GM12801 (cell line): ENCODE measurements around the gene YJEFN3.

Source experiments
- TF ChIP-seq, protein P1 (sequence below): IDR thresholded peaks from one replicate; pipeline ENCODE4 v1.5.1; 2011; ENCODE audit warnings: control low read depth; ENCODE audit not compliant: insufficient read length; ENCODE audit errors: extremely low read depth

The YJEFN3 gene

DNA sequence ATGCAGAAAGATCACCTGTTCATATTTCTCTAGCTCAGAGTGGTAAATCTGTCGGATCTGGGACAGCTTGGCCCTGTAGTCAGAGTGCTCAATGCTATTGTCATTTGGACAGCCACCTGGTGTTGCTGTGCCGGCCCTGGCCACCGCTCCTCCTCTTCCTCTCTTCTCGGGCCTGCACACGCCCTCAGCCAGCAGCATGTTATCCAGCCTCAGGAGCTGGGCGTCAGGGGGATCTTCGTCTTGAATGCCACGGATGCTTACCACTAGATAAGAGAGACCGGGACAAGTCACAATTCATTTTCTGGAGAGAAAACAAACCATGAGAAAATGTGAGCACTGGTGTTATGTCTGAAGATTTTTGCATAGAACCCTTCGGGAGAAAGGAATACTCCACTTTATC is 41.9 kb downstream of the YJEFN3 start:
- TF ChIP-seq, protein P1, sequence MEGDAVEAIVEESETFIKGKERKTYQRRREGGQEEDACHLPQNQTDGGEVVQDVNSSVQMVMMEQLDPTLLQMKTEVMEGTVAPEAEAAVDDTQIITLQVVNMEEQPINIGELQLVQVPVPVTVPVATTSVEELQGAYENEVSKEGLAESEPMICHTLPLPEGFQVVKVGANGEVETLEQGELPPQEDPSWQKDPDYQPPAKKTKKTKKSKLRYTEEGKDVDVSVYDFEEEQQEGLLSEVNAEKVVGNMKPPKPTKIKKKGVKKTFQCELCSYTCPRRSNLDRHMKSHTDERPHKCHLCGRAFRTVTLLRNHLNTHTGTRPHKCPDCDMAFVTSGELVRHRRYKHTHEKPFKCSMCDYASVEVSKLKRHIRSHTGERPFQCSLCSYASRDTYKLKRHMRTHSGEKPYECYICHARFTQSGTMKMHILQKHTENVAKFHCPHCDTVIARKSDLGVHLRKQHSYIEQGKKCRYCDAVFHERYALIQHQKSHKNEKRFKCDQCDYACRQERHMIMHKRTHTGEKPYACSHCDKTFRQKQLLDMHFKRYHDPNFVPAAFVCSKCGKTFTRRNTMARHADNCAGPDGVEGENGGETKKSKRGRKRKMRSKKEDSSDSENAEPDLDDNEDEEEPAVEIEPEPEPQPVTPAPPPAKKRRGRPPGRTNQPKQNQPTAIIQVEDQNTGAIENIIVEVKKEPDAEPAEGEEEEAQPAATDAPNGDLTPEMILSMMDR: no peak

- TF ChIP-seq, protein P1: no peak
These were observed 42.5 kb downstream of the YJEFN3 start for GRCh38 chr19:19571071-19571786.

GRCh38 chr19:19575411-19575810 is 46.7 kb downstream of the YJEFN3 start:
- TF ChIP-seq, protein P1: no peak

- TF ChIP-seq, protein P1: no peak
These were observed 49.5 kb downstream of the YJEFN3 start for GRCh38 chr19:19578252-19578651.

- TF ChIP-seq, protein P1: no peak
These were observed 51.0 kb downstream of the YJEFN3 start for GRCh38 chr19:19579533-19580361.

- TF ChIP-seq, protein P1: no peak
These were observed 51.7 kb downstream of the YJEFN3 start for GRCh38 chr19:19580418-19580817.

- TF ChIP-seq, protein P1: no peak
These were observed 52.7 kb downstream of the YJEFN3 start for GRCh38 chr19:19581391-19581790.
